H1 (cell line): ENCODE measurements around the gene PUSL1. TPM values are rescaled to one million over a fixed set of nuclear protein-coding genes. Genes with fewer than 3 reads are reported as not detected.

Experiments used
- CTCF ChIA-PET: fragments of 300-600 bp; sonication (Branson Sonifier 250); formaldehyde crosslinking; loops from one replicate; lab custom pipeline; 2021; ENCODE audit not compliant: partially characterized antibody; lab: Charles Lee
- POLR2A ChIA-PET: fragments of 300-600 bp; sonication (Branson Sonifier 250); formaldehyde crosslinking; loops from one replicate; lab custom pipeline; 2021; ENCODE audit warnings: inconsistent platforms; ENCODE audit not compliant: partially characterized antibody; lab: Charles Lee
- DNase-seq, 2 experiments: peaks; one replicate each; pipeline versions ENCODE4 v3.0.0 to v3.0.0-alpha.2; 2010 to 2022; ENCODE audit warnings: low spot score in 2 of 2, low read depth in 1 of 2, mixed read lengths in 1 of 2
- FAIRE-seq: peaks from 2 replicates; lab custom pipeline; 2011; peaks lifted over from hg19 to GRCh38; lab: Jason Lieb, UNC
- H2AFZ ChIP-seq: 2 replicates; pipeline ENCODE4 v1.8.1; 2012; ENCODE audit warnings: low read length, inconsistent platforms
- H2AK5ac ChIP-seq: 2 replicates; pipeline ENCODE4 v1.6.1; 2013; ENCODE audit warnings: low read depth, low read length
- H2BK120ac ChIP-seq: replicated peaks from 2 replicates; pipeline ENCODE3; 2013; ENCODE audit warnings: low read depth, low read length, inconsistent platforms
- H2BK12ac ChIP-seq: 2 replicates; pipeline ENCODE4 v1.6.1; 2013; ENCODE audit warnings: low read depth, low read length
- H2BK15ac ChIP-seq: 2 replicates; pipeline ENCODE4 v1.6.1; 2013; ENCODE audit warnings: low read length
- H2BK20ac ChIP-seq: 2 replicates; pipeline ENCODE4 v1.6.1; 2013; ENCODE audit warnings: low read length
- H2BK5ac ChIP-seq: 2 replicates; pipeline ENCODE4 v1.6.1; 2013; ENCODE audit warnings: low read depth, low read length
- H3K14ac ChIP-seq: 2 replicates; pipeline ENCODE4 v1.6.1; 2013; ENCODE audit warnings: inconsistent platforms; ENCODE audit not compliant: insufficient read length
- H3K18ac ChIP-seq: 2 replicates; pipeline ENCODE4 v1.6.1; 2013; ENCODE audit warnings: low read length; ENCODE audit errors: extremely low read depth
- H3K23ac ChIP-seq: 2 replicates; pipeline ENCODE4 v1.6.1; 2013; ENCODE audit warnings: inconsistent platforms; ENCODE audit not compliant: insufficient read length
- H3K23me2 ChIP-seq: 2 replicates; pipeline ENCODE4 v1.6.1; 2013; ENCODE audit warnings: low read depth, low read length
- H3K27ac ChIP-seq: 2 replicates; pipeline ENCODE4 v1.6.1; 2011; ENCODE audit warnings: low read depth, low read length, inconsistent platforms
- H3K27me3 ChIP-seq, 4 experiments: replicated peaks in 1 of 4; 1 replicate in 1 of 4; 2 replicates in 3 of 4; pipeline versions ENCODE4 v1.6.1 to v1.8.1; 2011 to 2013; ENCODE audit warnings: low read length in 3 of 4, mild to moderate bottlenecking in 3 of 4, inconsistent platforms in 2 of 4, mixed read lengths in 2 of 4, moderate library complexity in 1 of 4; ENCODE audit not compliant: control insufficient read depth in 3 of 4, insufficient read depth in 3 of 4; ENCODE audit errors: extremely low read depth in 1 of 4
- H3K36me3 ChIP-seq, 4 experiments: 2 replicates each; pipeline versions ENCODE4 v1.6.1 to v1.8.1; 2011 to 2013; ENCODE audit warnings: mild to moderate bottlenecking in 4 of 4, low read length in 3 of 4, moderate library complexity in 2 of 4, control low read depth in 1 of 4, inconsistent platforms in 1 of 4; ENCODE audit not compliant: insufficient read depth in 4 of 4, control insufficient read depth in 2 of 4
- H3K4ac ChIP-seq: replicated peaks from 2 replicates; pipeline ENCODE3; 2013; ENCODE audit warnings: low read length, low read depth, mixed read lengths, inconsistent platforms; ENCODE audit not compliant: insufficient read length
- H3K4me1 ChIP-seq, 4 experiments: replicated peaks in 1 of 4; 1 replicate in 1 of 4; 2 replicates in 3 of 4; pipeline versions ENCODE4 v1.6.1 to v1.8.1; 2011 to 2013; ENCODE audit warnings: low read length in 3 of 4, inconsistent platforms in 2 of 4, mixed read lengths in 1 of 4; ENCODE audit not compliant: insufficient read depth in 4 of 4, control insufficient read depth in 3 of 4
- H3K4me2 ChIP-seq, 2 experiments: 2 replicates each; pipeline versions ENCODE4 v1.6.1 to v1.8.1; 2011 to 2013; ENCODE audit warnings: low read depth in 2 of 2, low read length in 2 of 2, control low read depth in 1 of 2, inconsistent platforms in 1 of 2, mild to moderate bottlenecking in 1 of 2; ENCODE audit not compliant: insufficient read depth in 1 of 2
- H3K4me3 ChIP-seq, 4 experiments: fragments of 200-600, 300-600 bp in 1 of 4; sonication (generic), shearing (Covaris generic), sonication (Bioruptor Twin) in 1 of 4; 2 replicates each; pipeline versions ENCODE4 v1.5.1 to v1.8.1; 2011 to 2016; ENCODE audit warnings: low read length in 4 of 4, low read depth in 3 of 4, control low read depth in 2 of 4, inconsistent platforms in 2 of 4, mild to moderate bottlenecking in 2 of 4, mixed read lengths in 1 of 4, moderate library complexity in 1 of 4; ENCODE audit not compliant: insufficient read depth in 2 of 4; ENCODE audit errors: extremely low read depth in 1 of 4
- H3K56ac ChIP-seq: replicated peaks from 2 replicates; pipeline ENCODE3; 2013; ENCODE audit warnings: low read depth, mild to moderate bottlenecking, mixed read lengths, low read length, inconsistent platforms; ENCODE audit not compliant: insufficient read length
- H3K79me1 ChIP-seq: 2 replicates; pipeline ENCODE4 v1.6.1; 2013; ENCODE audit warnings: low read depth, low read length, control low read depth
- H3K79me2 ChIP-seq, 2 experiments: 2 replicates each; pipeline versions ENCODE4 v1.6.1 to v1.8.1; 2012 to 2013; ENCODE audit warnings: low read length in 2 of 2, mild to moderate bottlenecking in 2 of 2, inconsistent platforms in 1 of 2; ENCODE audit not compliant: insufficient read depth in 2 of 2, control insufficient read depth in 1 of 2
- H3K9ac ChIP-seq, 4 experiments: replicated peaks in 1 of 4; 1 replicate in 1 of 4; 2 replicates in 3 of 4; pipeline versions ENCODE4 v1.6.1 to v1.8.1; 2011 to 2013; ENCODE audit warnings: low read depth in 3 of 4, low read length in 3 of 4, control low read depth in 2 of 4, mild to moderate bottlenecking in 2 of 4, moderate library complexity in 2 of 4, inconsistent platforms in 1 of 4; ENCODE audit errors: extremely low read depth in 1 of 4
- H3K9me3 ChIP-seq, 2 experiments: 2 replicates each; pipeline versions ENCODE4 v1.6.1 to v1.8.1; 2012 to 2013; ENCODE audit warnings: mild to moderate bottlenecking in 2 of 2, moderate library complexity in 2 of 2, control low read depth in 1 of 2, inconsistent platforms in 1 of 2, low read depth in 1 of 2, low read length in 1 of 2, mixed read lengths in 1 of 2; ENCODE audit not compliant: insufficient read depth in 2 of 2
- H4K20me1 ChIP-seq, 2 experiments: replicated peaks in 1 of 2; 2 replicates each; pipeline versions ENCODE3 to v1.8.1; 2011 to 2013; ENCODE audit warnings: inconsistent platforms in 2 of 2, low read length in 2 of 2, mild to moderate bottlenecking in 1 of 2; ENCODE audit not compliant: insufficient read depth in 2 of 2, control insufficient read depth in 1 of 2
- H4K5ac ChIP-seq: 2 replicates; pipeline ENCODE4 v1.6.1; 2013; ENCODE audit warnings: low read length, low read depth, mixed read lengths, inconsistent platforms; ENCODE audit not compliant: insufficient read length
- H4K8ac ChIP-seq: 2 replicates; pipeline ENCODE4 v1.8.0; 2013; ENCODE audit warnings: mild to moderate bottlenecking, moderate library complexity, low read length, inconsistent platforms; ENCODE audit not compliant: insufficient read depth; ENCODE audit errors: extremely low read depth
- H4K91ac ChIP-seq: replicated peaks from 2 replicates; pipeline ENCODE3; 2013; ENCODE audit warnings: low read length, mixed read lengths, inconsistent platforms; ENCODE audit not compliant: insufficient read length
- CHD2 ChIP-seq: IDR thresholded peaks from 2 replicates; pipeline ENCODE4 v1.6.1; 2012; ENCODE audit warnings: low read length, improper control_type of control experiment
- CTBP2 ChIP-seq: IDR thresholded peaks from 2 replicates; pipeline ENCODE4 v1.7.0; 2011; ENCODE audit warnings: borderline replicate concordance, mild to moderate bottlenecking, moderate library complexity, mixed read lengths, low read length; ENCODE audit not compliant: insufficient read depth, insufficient read length
- CTCF ChIP-seq, 3 experiments: IDR thresholded peaks; 1 replicate in 2 of 3; 2 replicates in 1 of 3; pipeline versions ENCODE4 v1.5.1 to v1.6.1; 2011; ENCODE audit warnings: low read length in 3 of 3, mild to moderate bottlenecking in 3 of 3, inconsistent platforms in 2 of 3, low read depth in 1 of 3, moderate library complexity in 1 of 3; ENCODE audit not compliant: insufficient read depth in 1 of 3; ENCODE audit errors: control extremely low read depth in 1 of 3
- EP300 ChIP-seq, 2 experiments: IDR thresholded peaks; 1 replicate in 1 of 2; 2 replicates in 1 of 2; pipeline ENCODE4 v1.6.1; 2011 to 2012; ENCODE audit warnings: low read depth in 2 of 2, low read length in 2 of 2, mild to moderate bottlenecking in 2 of 2, borderline replicate concordance in 1 of 2, inconsistent platforms in 1 of 2, moderate library complexity in 1 of 2
- GABPA ChIP-seq: IDR thresholded peaks from 2 replicates; pipeline ENCODE4 v1.6.1; 2011; ENCODE audit warnings: mild to moderate bottlenecking, low read length, moderate library complexity, borderline replicate concordance; ENCODE audit not compliant: insufficient read depth
- KDM1A ChIP-seq: fragments of 200-600, 300-600 bp; sonication (generic); IDR thresholded peaks from 2 replicates; pipeline ENCODE4 v1.7.1; 2016; ENCODE audit warnings: mild to moderate bottlenecking, low read length, borderline replicate concordance
- RAD21 ChIP-seq, 2 experiments: IDR thresholded peaks in 1 of 2; conservative IDR thresholded peaks in 1 of 2; 2 replicates each; pipeline ENCODE4 v1.6.1; 2011; ENCODE audit warnings: low read depth in 2 of 2, low read length in 2 of 2, improper control_type of control experiment in 1 of 2, inconsistent platforms in 1 of 2, mild to moderate bottlenecking in 1 of 2, moderate library complexity in 1 of 2
- RXRA ChIP-seq: IDR thresholded peaks from 2 replicates; pipeline ENCODE4 v1.6.1; 2011; ENCODE audit warnings: low read depth, mild to moderate bottlenecking, low read length, moderate library complexity; ENCODE audit not compliant: insufficient read depth
- SP2 ChIP-seq: IDR thresholded peaks from 2 replicates; pipeline ENCODE4 v1.6.1; 2012; ENCODE audit warnings: mild to moderate bottlenecking, low read length, inconsistent platforms
- SUZ12 ChIP-seq: fragments of 200-600 bp; sonication (generic); IDR thresholded peaks from 2 replicates; pipeline ENCODE4 v1.6.1; 2012; ENCODE audit warnings: mild to moderate bottlenecking, inconsistent platforms, low read length, moderate library complexity, mixed read lengths
- WGBS, 2 experiments: shearing (Covaris generic) in 1 of 2; methylation state at CpG; one replicate each; pipeline versions ENCODE4 v1.1.6 to v1.1.7; 2013 to 2015; ENCODE audit warnings: low lambda C conversion rate in 2 of 2, mixed read lengths in 2 of 2, inconsistent platforms in 1 of 2, low coverage in 1 of 2, missing lambda C conversion rate in 1 of 2; ENCODE audit not compliant: insufficient replicate concordance in 2 of 2, insufficient coverage in 1 of 2, insufficient read length in 1 of 2; ENCODE audit errors: extremely low coverage in 1 of 2, missing lambda C conversion rate in 1 of 2; 5-methylcytosine and 5-hydroxymethylcytosine counted together
- polyA plus RNA-seq, 7 experiments: library from polyadenylated mRNA; depleted of rRNA in 3 of 7; stranded (reverse) in 5 of 7; unstranded in 2 of 7; fragments of >200 nt in 5 of 7; fragments of 200-250 nt in 2 of 7; gene quantifications; 1 replicate in 5 of 7; 2 replicates in 1 of 7; 4 replicates in 1 of 7; pipeline versions ENCODE4 v1.2.1 to v1.2.3, GENCODE V29; 2011 to 2013; ENCODE audit warnings: missing spikeins in 2 of 7, mixed read lengths in 2 of 7
- total RNA-seq: library from RNA; stranded (reverse); fragmentation: NEBNext Ultra II Directional; extraction: Animal tissue kit (Norgen Biotek cat#: 25700); gene quantifications from 2 replicates; pipeline ENCODE4 v1.2.1, GENCODE V29; 2021

PUSL1 gene
- total and polyA plus RNA-seq, 2 of the 8 experiments (the other 6 are each of a cell fraction or from before 2014, with no cell fraction given): 38.8 to 87.4 TPM

GRCh38 chr1:1259540-1259939 is 48.9 kb upstream of the PUSL1 start:
- H3K18ac ChIP-seq: no peak overlapping the region
- no peak overlapping the region for H3K4me2 ChIP-seq
- H3K56ac ChIP-seq: no peak overlapping the region
- H4K5ac ChIP-seq: no peak overlapping the region
- peaks cover 11% of the 10 kb centered on the region for H3K79me1 ChIP-seq
- no peak overlapping the region for H4K8ac ChIP-seq
- FAIRE-seq (no peak), DNase-seq (no peak)
- no peak overlapping the region for H2AFZ ChIP-seq
- no peak overlapping the region for H2BK20ac ChIP-seq
- WGBS, 2 experiments: 95% methylated on average over 9 of the region's 18 CpGs; no CpG with 5 or more reads in 1 of the 2 experiments
- ChIA-PET CTCF (no interaction called here), POLR2A (interaction anchor here (0.9 to 3.9 kb wide), 5 partner anchors 9 to 46 kb away, joined by 3 to 16 read pairs (median 3); partner anchors contain the start of genes SDF4 and UBE2J2)
- H3K9ac ChIP-seq: no peak overlapping the region
- H4K91ac ChIP-seq: no peak overlapping the region
- H3K23me2 ChIP-seq: no peaks in the 10 kb centered on the region
- no peak overlapping the region for H3K4me3 ChIP-seq
- no peak overlapping the region; the same call in 1 of the 2 replicates for H2BK5ac ChIP-seq
- H2AK5ac ChIP-seq: no peak overlapping the region
- peaks cover 13 to 38% (median 27%) of the 10 kb centered on the region in 4 experiments for H3K36me3 ChIP-seq
- H3K4me1 ChIP-seq: peaks cover 0 to 14% (median 8%) of the 10 kb centered on the region in 4 experiments; a peak in 6 of 7 replicates
- no peak overlapping the region for H3K4ac ChIP-seq
- H2BK120ac ChIP-seq: no peak overlapping the region
- no peak overlapping the region for H3K27ac ChIP-seq
- H4K20me1 ChIP-seq: peaks cover 13 to 33% of the 10 kb centered on the region in 2 experiments
- no peak overlapping the region for H2BK12ac ChIP-seq
- no peaks in the 10 kb centered on the region for H3K9me3 ChIP-seq
- no peak overlapping the region for H3K23ac ChIP-seq
- H2BK15ac ChIP-seq: no peak overlapping the region
- peaks cover 0 to 10% of the 10 kb centered on the region in 2 experiments; a peak in 2 of 4 replicates for H3K79me2 ChIP-seq
- H3K14ac ChIP-seq: no peak overlapping the region
- H3K27me3 ChIP-seq: no peaks in the 10 kb centered on the region
- no peak for TF ChIP-seq CTCF (IDR thresholded peaks at IDR 0.05; ENCODE audit: control extremely low read depth in 1 of 3, insufficient read depth in 1 of 3, low read depth in 1 of 3, low read length in 3 of 3)
- TF ChIP-seq GABPA: no peak
- no peak for TF ChIP-seq KDM1A
- TF ChIP-seq SP2: no peak
- TF ChIP-seq EP300 (IDR thresholded peaks at IDR 0.05; ENCODE audit: borderline replicate concordance in 1 of 2, low read depth in 2 of 2, low read length in 2 of 2): no peak
- TF ChIP-seq RAD21 (IDR thresholded peaks at IDR 0.05 in 1 of 2, conservative IDR thresholded peaks at IDR 0.05 in 1 of 2; ENCODE audit: low read depth in 2 of 2, low read length in 2 of 2): no peak
- TF ChIP-seq CHD2: no peak
- TF ChIP-seq RXRA: no peak
- TF ChIP-seq SUZ12: no peak
- TF ChIP-seq CTBP2: no peak
